Neural progenitor cell (in vitro differentiated cells): ENCODE measurements around the gene EPHA4. TPM values are rescaled to one million over a fixed set of nuclear protein-coding genes. Genes with fewer than 3 reads are reported as not detected.
A peak's percentile ranks its signal among the peaks of the same experiment; 100 is the strongest.

Experiments
- DNase-seq: peaks from one replicate; pipeline ENCODE4 v3.0.0-alpha.2; 2016; ENCODE audit warnings: low spot score
- H2AFZ ChIP-seq: fragments of 200-600 bp; sonication (generic); replicated peaks from 2 replicates; pipeline ENCODE4 v1.6.1; 2016; ENCODE audit warnings: antibody characterized with exemption
- H3F3A ChIP-seq: fragments of 200-600 bp; sonication (generic); 2 replicates; pipeline ENCODE4 v1.6.1; 2016; ENCODE audit warnings: antibody characterized with exemption, low read depth
- H3K27ac ChIP-seq: fragments of 200-600 bp; sonication (generic); 2 replicates; pipeline ENCODE4 v1.5.1; 2016; ENCODE audit warnings: mild to moderate bottlenecking
- H3K27me3 ChIP-seq: fragments of 200-600 bp; sonication (generic); 2 replicates; pipeline ENCODE4 v1.6.1; 2016; ENCODE audit warnings: mild to moderate bottlenecking, moderate library complexity
- H3K36me3 ChIP-seq: fragments of 200-600 bp; sonication (generic); 2 replicates; pipeline ENCODE4 v1.5.1; 2016
- H3K4me1 ChIP-seq: fragments of 200-600 bp; sonication (generic); 2 replicates; pipeline ENCODE4 v1.6.1; 2016; ENCODE audit warnings: mixed run types
- H3K4me2 ChIP-seq: fragments of 200-600 bp; sonication (generic); 2 replicates; pipeline ENCODE4 v1.6.1; 2016
- H3K4me3 ChIP-seq: fragments of 200-600 bp; sonication (generic); 2 replicates; pipeline ENCODE4 v1.5.1; 2016
- H3K79me2 ChIP-seq: fragments of 200-600 bp; sonication (generic); 2 replicates; pipeline ENCODE4 v1.6.1; 2016; ENCODE audit warnings: low read depth
- H3K9ac ChIP-seq: fragments of 200-600 bp; sonication (generic); 2 replicates; pipeline ENCODE4 v1.6.1; 2016
- H3K9me3 ChIP-seq: fragments of 200-600 bp; sonication (generic); 2 replicates; pipeline ENCODE4 v1.5.1; 2016; ENCODE audit warnings: low read depth
- H4K20me1 ChIP-seq: fragments of 200-600 bp; sonication (generic); 2 replicates; pipeline ENCODE4 v1.6.1; 2016; ENCODE audit warnings: low read depth
- H3K27ac Mint-ChIP-seq: 3 replicates; pipeline ENCODE4 v1.8.0; 2021; ENCODE audit warnings: mixed read lengths
- H3K27me3 Mint-ChIP-seq: 2 replicates; pipeline ENCODE4 v1.8.0; 2022; ENCODE audit warnings: low read depth, mild to moderate bottlenecking, inconsistent platforms, moderate library complexity, mixed read lengths; ENCODE audit not compliant: insufficient read depth
- H3K36me3 Mint-ChIP-seq: 3 replicates; pipeline ENCODE4 v1.8.0; 2021; ENCODE audit warnings: mixed read lengths
- H3K4me1 Mint-ChIP-seq: 3 replicates; pipeline ENCODE4 v1.8.0; 2021; ENCODE audit warnings: mixed read lengths
- H3K4me3 Mint-ChIP-seq: 3 replicates; pipeline ENCODE4 v1.8.0; 2021; ENCODE audit warnings: mild to moderate bottlenecking, moderate library complexity, mixed read lengths
- H3K9me3 Mint-ChIP-seq: 3 replicates; pipeline ENCODE4 v1.8.0; 2020; ENCODE audit warnings: mixed read lengths
- EZH2 ChIP-seq: fragments of 200-600 bp; sonication (generic); IDR thresholded peaks from 2 replicates; pipeline ENCODE4 v1.6.1; 2017; ENCODE audit warnings: antibody characterized with exemption, mild to moderate bottlenecking, moderate library complexity
- EZH2phosphoT487 ChIP-seq: fragments of 200-600 bp; sonication (generic); IDR thresholded peaks from 2 replicates; pipeline ENCODE4 v1.6.1; 2017; ENCODE audit warnings: antibody characterized with exemption
- total RNA-seq: library from RNA; depleted of rRNA; stranded (reverse); fragments of >200 nt; gene quantifications from 2 replicates; pipeline ENCODE4 v1.2.3, GENCODE V29; 2015; ENCODE audit warnings: low replicate concordance
- TF ChIP-seq, protein P1 (sequence below): fragments of 200-600 bp; sonication (generic); IDR thresholded peaks from 2 replicates; pipeline ENCODE4 v1.5.1; 2017; ENCODE audit warnings: antibody characterized with exemption, mild to moderate bottlenecking

Gene EPHA4
- total RNA-seq, 1 donor from 2014 or later, result 323 TPM

GRCh38 chr2:221397187-221397586 is 174.9 kb downstream of the EPHA4 start:
- H3K27me3 ChIP-seq, result no peaks in the 10 kb centered on the region
- no peaks in the 10 kb centered on the region for H3K79me2 ChIP-seq
- Mint-ChIP-seq H3K27ac (no peak overlapping the region), H3K4me1 (peaks cover 3% of the 10 kb centered on the region), H3K27me3 (no peaks in the 10 kb centered on the region), H3K4me3 (no peak overlapping the region), H3K36me3 (peaks cover 2% of the 10 kb centered on the region), H3K9me3 (peaks cover 8% of the 10 kb centered on the region)
- no peak for DNase-seq
- H3K4me3 ChIP-seq, result no peak overlapping the region
- no peak overlapping the region for H3K27ac ChIP-seq
- H3K36me3 ChIP-seq, result no peaks in the 10 kb centered on the region
- H3K9me3 ChIP-seq, result no peaks in the 10 kb centered on the region
- H3F3A ChIP-seq, result peaks cover 3% of the 10 kb centered on the region
- H3K4me2 ChIP-seq, result no peak overlapping the region
- no peak overlapping the region for H3K9ac ChIP-seq
- no peaks in the 10 kb centered on the region for H4K20me1 ChIP-seq
- TF ChIP-seq EZH2 (no peak), EZH2phosphoT487 (no peak)
- TF ChIP-seq, protein P1, sequence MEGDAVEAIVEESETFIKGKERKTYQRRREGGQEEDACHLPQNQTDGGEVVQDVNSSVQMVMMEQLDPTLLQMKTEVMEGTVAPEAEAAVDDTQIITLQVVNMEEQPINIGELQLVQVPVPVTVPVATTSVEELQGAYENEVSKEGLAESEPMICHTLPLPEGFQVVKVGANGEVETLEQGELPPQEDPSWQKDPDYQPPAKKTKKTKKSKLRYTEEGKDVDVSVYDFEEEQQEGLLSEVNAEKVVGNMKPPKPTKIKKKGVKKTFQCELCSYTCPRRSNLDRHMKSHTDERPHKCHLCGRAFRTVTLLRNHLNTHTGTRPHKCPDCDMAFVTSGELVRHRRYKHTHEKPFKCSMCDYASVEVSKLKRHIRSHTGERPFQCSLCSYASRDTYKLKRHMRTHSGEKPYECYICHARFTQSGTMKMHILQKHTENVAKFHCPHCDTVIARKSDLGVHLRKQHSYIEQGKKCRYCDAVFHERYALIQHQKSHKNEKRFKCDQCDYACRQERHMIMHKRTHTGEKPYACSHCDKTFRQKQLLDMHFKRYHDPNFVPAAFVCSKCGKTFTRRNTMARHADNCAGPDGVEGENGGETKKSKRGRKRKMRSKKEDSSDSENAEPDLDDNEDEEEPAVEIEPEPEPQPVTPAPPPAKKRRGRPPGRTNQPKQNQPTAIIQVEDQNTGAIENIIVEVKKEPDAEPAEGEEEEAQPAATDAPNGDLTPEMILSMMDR, result no peak
- no peak overlapping the region for H2AFZ ChIP-seq
- peaks cover under 1% of the 10 kb centered on the region for H3K4me1 ChIP-seq

DNA sequence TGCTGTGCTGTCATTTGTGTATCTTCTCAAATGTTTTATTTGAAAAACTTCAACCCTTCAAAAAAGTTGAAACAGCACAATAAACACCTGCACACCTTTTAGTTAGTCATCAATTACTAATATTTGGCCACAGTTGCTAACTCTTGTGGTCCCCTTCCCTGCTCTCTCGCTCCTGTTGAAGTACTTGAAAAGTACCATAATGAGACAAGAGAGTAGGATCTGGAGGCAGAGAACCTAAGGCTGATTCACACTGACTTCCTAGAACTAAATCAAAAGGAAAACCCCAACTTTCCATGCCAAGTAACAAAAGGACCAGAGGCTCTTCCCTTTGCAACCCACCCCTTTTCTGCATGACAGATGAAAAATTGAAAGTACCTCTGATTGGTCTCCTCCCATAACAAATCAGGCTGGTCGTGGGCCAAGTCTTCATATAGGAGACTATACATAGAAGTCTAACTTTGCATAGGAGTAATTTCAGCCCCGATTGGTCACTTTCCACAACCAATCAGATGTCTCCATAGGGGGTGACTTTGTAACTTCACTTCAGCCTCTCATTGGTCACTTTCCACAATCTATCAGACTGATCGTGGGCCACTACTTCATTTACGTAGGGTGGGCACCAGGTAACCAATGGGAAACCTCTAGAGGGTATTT is 179.7 kb downstream of the EPHA4 start:
- Histone ChIP-seq H3K9me3 (no peaks in the 10 kb centered on the region), H3K9ac (no peak overlapping the region), H3K27ac (no peak overlapping the region), H3K4me3 (no peak overlapping the region), H3K79me2 (no peaks in the 10 kb centered on the region), H3F3A (peaks cover 31% of the 10 kb centered on the region), H3K4me1 (peaks cover 34% of the 10 kb centered on the region), H3K36me3 (no peaks in the 10 kb centered on the region), H4K20me1 (no peaks in the 10 kb centered on the region), H3K27me3 (no peaks in the 10 kb centered on the region), H3K4me2 (peak overlapping the region; percentile 48), H2AFZ (no peak overlapping the region)
- H3K4me1 Mint-ChIP-seq, result peaks cover 21% of the 10 kb centered on the region
- TF ChIP-seq EZH2 (no peak), EZH2phosphoT487 (no peak)
- TF ChIP-seq, protein P1, result no peak
- no peaks in the 10 kb centered on the region for H3K9me3 Mint-ChIP-seq
- DNase-seq, result no peak
- peaks cover 2% of the 10 kb centered on the region for H3K27me3 Mint-ChIP-seq
- H3K27ac Mint-ChIP-seq, result no peak overlapping the region
- no peaks in the 10 kb centered on the region for H3K36me3 Mint-ChIP-seq
- no peak overlapping the region for H3K4me3 Mint-ChIP-seq

DNA sequence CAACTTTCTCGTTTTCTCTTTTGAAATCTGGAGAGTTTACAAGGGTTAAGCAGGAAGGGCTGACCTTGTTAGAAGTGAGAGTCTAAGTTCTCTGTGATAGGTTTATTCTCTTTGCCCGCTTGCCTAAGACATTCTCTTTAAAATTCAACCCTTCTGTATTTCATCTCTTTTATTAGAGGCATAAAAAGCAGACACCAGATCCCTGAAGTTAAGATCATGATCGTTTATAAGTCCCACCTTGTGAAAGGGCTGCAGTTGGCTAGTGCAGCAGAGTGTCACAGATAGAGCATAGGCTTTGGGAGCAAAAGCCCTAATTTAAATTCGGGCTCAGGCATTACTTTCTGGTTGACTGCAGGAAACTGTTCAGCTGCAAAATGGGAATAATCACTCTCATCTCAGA is 181.2 kb downstream of the EPHA4 start:
- H3K9me3 Mint-ChIP-seq, result no peaks in the 10 kb centered on the region
- DNase-seq, result no peak
- H3K27me3 Mint-ChIP-seq, result peaks cover 2% of the 10 kb centered on the region
- Histone ChIP-seq H3K79me2 (no peaks in the 10 kb centered on the region), H4K20me1 (no peaks in the 10 kb centered on the region), H3K36me3 (no peaks in the 10 kb centered on the region), H3K27me3 (no peaks in the 10 kb centered on the region), H2AFZ (no peak overlapping the region), H3K4me3 (no peak overlapping the region), H3F3A (peaks cover 31% of the 10 kb centered on the region), H3K9ac (no peak overlapping the region), H3K4me1 (peaks cover 34% of the 10 kb centered on the region), H3K9me3 (no peaks in the 10 kb centered on the region), H3K27ac (peak overlapping the region; percentile 78), H3K4me2 (peak overlapping the region; percentile 48)
- no peak for TF ChIP-seq EZH2
- TF ChIP-seq, protein P1, result no peak
- TF ChIP-seq EZH2phosphoT487, result no peak
- peaks cover 21% of the 10 kb centered on the region for H3K4me1 Mint-ChIP-seq
- H3K27ac Mint-ChIP-seq, result no peak overlapping the region
- H3K4me3 Mint-ChIP-seq, result no peak overlapping the region
- H3K36me3 Mint-ChIP-seq, result no peaks in the 10 kb centered on the region
